T47D (cell line): Measurements from ENCODE around the gene TSPAN18.

Source experiments
- DNase-seq, 2 experiments: peaks; one replicate each; pipeline versions ENCODE4 v3.0.0 to v3.0.0-alpha.2; 2011 to 2012; ENCODE audit warnings: low read depth in 1 of 2, low spot score in 1 of 2
- JUND ChIP-seq: IDR thresholded peaks from 2 replicates; pipeline ENCODE4 v1.6.1; 2012; ENCODE audit warnings: low read depth
- in situ Hi-C: cut with HindIII; loops from 2 replicates; pipeline ENCODE4 v1.10.0; 2016; ENCODE audit warnings: low sequenced_read_pairs, low pct_unique_long_range_greater_than_20kb

Gene TSPAN18

GRCh38 chr11:44855493-44855849 lies 128.7 kb downstream of the TSPAN18 start:
- TF ChIP-seq JUND: no peak
- DNase-seq: no peak
- in situ Hi-C loops: no loop called here

- TF ChIP-seq JUND: no peak
- in situ Hi-C loops: no loop called here
- DNase-seq: no peak
Observed at GRCh38 chr11:44857490-44858090, 130.8 kb downstream of the TSPAN18 start.

- in situ Hi-C loops: no loop called here
- no peak for DNase-seq
- no peak for TF ChIP-seq JUND
Observed at GRCh38 chr11:44858796-44859527, 132.2 kb downstream of the TSPAN18 start.

- no peak for DNase-seq
- in situ Hi-C loops: no loop called here
- TF ChIP-seq JUND: no peak
Observed at GRCh38 chr11:44859528-44859925, 132.8 kb downstream of the TSPAN18 start.

- in situ Hi-C loops: no loop called here
- no peak for TF ChIP-seq JUND
Observed at GRCh38 chr11:44860346-44860745, 133.6 kb downstream of the TSPAN18 start.

GRCh38 chr11:44861849-44862557 lies 135.2 kb downstream of the TSPAN18 start:
- no peak for TF ChIP-seq JUND
- in situ Hi-C loops: no loop called here
- DNase-seq: peak; percentile 73 to 80

More at GRCh38 chr11:44860346-44860745, 133.6 kb downstream of the TSPAN18 start:
- no peak for DNase-seq

- in situ Hi-C loops: no loop called here
- DNase-seq: no peak
- no peak for TF ChIP-seq JUND
Observed at GRCh38 chr11:44862558-44863101, 135.9 kb downstream of the TSPAN18 start.

GRCh38 chr11:44863231-44863630 lies 136.5 kb downstream of the TSPAN18 start:
- in situ Hi-C loops: no loop called here

GRCh38 chr11:44865866-44866272 lies 139.1 kb downstream of the TSPAN18 start:
- in situ Hi-C loops: no loop called here
- TF ChIP-seq JUND: no peak
- peak in 1 of 2 experiments; percentile 49 for DNase-seq

More at GRCh38 chr11:44863231-44863630, 136.5 kb downstream of the TSPAN18 start:
- no peak for TF ChIP-seq JUND
- DNase-seq: no peak

GRCh38 chr11:44866286-44866685 lies 139.5 kb downstream of the TSPAN18 start:
- TF ChIP-seq JUND: no peak
- in situ Hi-C loops: no loop called here
- no peak for DNase-seq

- in situ Hi-C loops: no loop called here
- no peak for DNase-seq
Observed at GRCh38 chr11:44868021-44868420, 141.3 kb downstream of the TSPAN18 start.

GRCh38 chr11:44868455-44869421 lies 142.0 kb downstream of the TSPAN18 start:
- no peak for TF ChIP-seq JUND
- DNase-seq: no peak
- in situ Hi-C loops: no loop called here

More at GRCh38 chr11:44868021-44868420, 141.3 kb downstream of the TSPAN18 start:
- no peak for TF ChIP-seq JUND
